Measurements from ENCODE around the gene DENND1A.
"Not testable (repeated sequence)": the region's sequence is repeated elsewhere in the genome, so short reads cannot be mapped to it uniquely, and the experiment has no call there.

Gene DENND1A

GRCh38 chr9:123346826-123347225, 583.1 kb downstream of the DENND1A start:
- H3K27ac ChIP-seq = no peak overlapping the region
- DNase-seq (ENCODE audit: low read depth, low spot score) = no peak

GRCh38 chr9:123346026-123346425, 583.9 kb downstream of the DENND1A start:
- DNase-seq (ENCODE audit: low read depth, low spot score) = no peak
- peak overlapping the region; percentile 8 for H3K27ac ChIP-seq

GRCh38 chr9:123345567-123345955, 584.4 kb downstream of the DENND1A start:
- DNase-seq (ENCODE audit: low read depth, low spot score) = no peak
- peak overlapping the region; percentile 8 for H3K27ac ChIP-seq

GRCh38 chr9:123344192-123344949, 585.6 kb downstream of the DENND1A start:
- H3K27ac ChIP-seq = no peak overlapping the region
- no peak for DNase-seq (ENCODE audit: low read depth, low spot score)

- DNase-seq (ENCODE audit: low read depth, low spot score) = no peak
- peak overlapping the region; percentile 29 for H3K27ac ChIP-seq
Measured at GRCh38 chr9:123343443-123344191, 586.3 kb downstream of the DENND1A start.

GRCh38 chr9:123342247-123342646, 587.7 kb downstream of the DENND1A start:
- DNase-seq (ENCODE audit: low read depth, low spot score) = no peak
- H3K27ac ChIP-seq = no peak overlapping the region

- no peak overlapping the region for H3K27ac ChIP-seq
- DNase-seq (ENCODE audit: low read depth, low spot score) = no peak
Measured at GRCh38 chr9:123341816-123342215, 588.1 kb downstream of the DENND1A start.

GRCh38 chr9:123339666-123340510, 590.0 kb downstream of the DENND1A start:
- no peak for DNase-seq (ENCODE audit: low read depth, low spot score)
- H3K27ac ChIP-seq = no peak overlapping the region

GRCh38 chr9:123338710-123339665, 590.9 kb downstream of the DENND1A start:
- no peak overlapping the region for H3K27ac ChIP-seq
- DNase-seq (ENCODE audit: low read depth, low spot score) = no peak

- H3K27ac ChIP-seq = no peak overlapping the region
- DNase-seq (ENCODE audit: low read depth, low spot score) = no peak
Measured at GRCh38 chr9:123337971-123338370, 592.0 kb downstream of the DENND1A start.

- no peak overlapping the region for H3K27ac ChIP-seq
- no peak for DNase-seq (ENCODE audit: low read depth, low spot score)
Measured at GRCh38 chr9:123336959-123337358, 593.0 kb downstream of the DENND1A start.

GRCh38 chr9:123336449-123336848, 593.5 kb downstream of the DENND1A start:
- no peak for DNase-seq (ENCODE audit: low read depth, low spot score)

GRCh38 chr9:123335986-123336329, 594.0 kb downstream of the DENND1A start:
- DNase-seq (ENCODE audit: low read depth, low spot score) = no peak
- no peak overlapping the region for H3K27ac ChIP-seq

More at GRCh38 chr9:123336449-123336848, 593.5 kb downstream of the DENND1A start:
- no peak overlapping the region for H3K27ac ChIP-seq

GRCh38 chr9:123335193-123335985, 594.5 kb downstream of the DENND1A start:
- no peak overlapping the region for H3K27ac ChIP-seq
- DNase-seq (ENCODE audit: low read depth, low spot score) = no peak

GRCh38 chr9:123334639-123335038, 595.3 kb downstream of the DENND1A start:
- DNase-seq (ENCODE audit: low read depth, low spot score) = no peak
- no peak overlapping the region for H3K27ac ChIP-seq

GRCh38 chr9:123333058-123333669, 596.8 kb downstream of the DENND1A start:
- DNase-seq (ENCODE audit: low read depth, low spot score); H3K27ac ChIP-seq: not testable (repeated sequence)

GRCh38 chr9:123331346-123332060, 598.4 kb downstream of the DENND1A start:
- no peak overlapping the region for H3K27ac ChIP-seq
- DNase-seq (ENCODE audit: low read depth, low spot score) = no peak

Measured in epithelial cell of prostate (primary cell).